GM21515 (cell line): ENCODE results near the gene KRTAP4-9.
"Not testable (repeated sequence)": the region's sequence is repeated elsewhere in the genome, so short reads cannot be mapped to it uniquely, and the experiment has no call there.

Experiments used
- ATAC-seq: cut with Tn5 transposase; IDR thresholded peaks from one replicate; pipeline ENCODE4 v1.9.1; 2021; ENCODE audit not compliant: unreplicated experiment

KRTAP4-9 gene

GRCh38 chr17:41096055-41096454 lies 9.1 kb upstream of the KRTAP4-9 start:
- no peak for ATAC-seq

DNA sequence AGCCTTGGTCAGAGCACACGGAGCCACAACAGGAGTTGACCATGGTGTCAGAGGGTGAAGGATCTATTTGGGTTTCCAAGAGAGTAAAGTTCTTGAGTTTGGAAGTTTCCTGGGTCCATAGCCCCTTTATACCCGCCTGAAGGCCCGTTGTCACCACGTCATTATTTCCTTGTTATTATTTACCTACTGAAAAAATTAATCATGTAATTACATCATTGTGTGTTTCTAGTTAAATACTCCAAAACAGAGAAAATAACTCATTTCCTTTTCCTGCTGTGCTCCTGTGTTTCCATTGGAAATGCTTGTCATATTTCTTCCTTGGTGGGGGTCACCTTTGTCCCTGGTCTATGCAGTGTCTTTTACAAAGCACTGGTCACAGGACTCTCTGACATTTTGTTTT lies 7.1 kb upstream of the KRTAP4-9 start, which contains the start of gene KRTAP4-8:
TSS of gene KRTAP4-8 (minus strand) at position 101 of the 400 bp plus-strand sequence. CDS start at position 43, 58 bp downstream.
- ATAC-seq = no peak

DNA sequence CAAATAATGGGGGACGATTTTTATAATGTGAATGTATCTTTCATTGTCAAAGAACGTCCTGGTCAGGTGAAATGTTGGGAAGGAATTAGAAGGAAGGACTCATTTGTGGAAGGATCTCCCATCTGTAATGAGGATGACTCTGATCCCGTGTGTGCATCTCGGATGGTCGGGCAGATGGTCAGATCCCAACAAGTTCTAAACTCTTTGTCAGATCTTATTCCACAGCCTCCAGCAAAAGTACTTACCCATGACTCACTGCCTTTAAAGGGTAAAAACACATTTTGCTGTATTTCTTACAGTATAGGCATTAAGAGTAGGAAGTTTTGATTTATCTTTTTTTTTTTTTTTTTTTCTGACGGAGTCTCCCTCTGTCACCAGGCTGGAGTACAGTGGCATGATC lies 6.7 kb upstream of the KRTAP4-9 start:
- ATAC-seq = no peak

- not testable (repeated sequence) for ATAC-seq
Measured at GRCh38 chr17:41099682-41100480, 5.3 kb upstream of the KRTAP4-9 start.

DNA sequence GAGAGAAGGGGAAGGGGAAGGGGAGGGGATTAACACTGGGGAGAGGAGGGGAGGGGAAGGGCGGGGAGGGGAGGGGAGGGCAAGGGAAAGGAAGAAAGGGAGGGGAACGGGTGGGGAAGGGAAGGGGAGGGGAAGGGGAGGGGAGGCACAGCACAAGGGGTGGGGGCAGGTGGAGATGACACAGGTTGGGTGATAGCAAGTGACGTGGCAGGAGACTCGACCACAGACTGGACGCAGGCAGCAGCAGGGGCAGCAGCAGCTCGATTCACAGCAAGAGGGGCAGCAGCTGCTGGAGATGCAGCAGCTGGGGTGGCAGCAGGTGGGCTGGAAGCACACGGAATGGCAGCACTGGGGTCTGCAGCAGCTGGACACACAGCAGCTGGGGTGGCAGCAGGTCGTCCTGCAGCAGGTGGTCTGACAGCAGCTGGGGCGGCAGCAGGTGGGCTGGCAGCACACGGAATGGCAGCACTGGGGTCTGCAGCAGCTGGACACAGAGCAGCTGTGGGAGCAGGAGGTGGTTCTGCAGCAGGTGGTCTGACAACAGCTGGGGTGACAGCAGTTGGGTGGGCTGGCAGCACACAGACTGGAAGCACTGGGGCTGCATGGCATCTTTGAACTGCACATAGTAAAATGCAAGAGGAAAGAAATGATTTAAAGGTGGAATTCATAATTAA lies 3.5 kb upstream of the KRTAP4-9 start, which contains the start of gene KRTAP4-16:
TSS of gene KRTAP4-16 (minus strand) at position 624 of the 674 bp plus-strand sequence. CDS start at position 624, 0 bp downstream.
- no peak for ATAC-seq

DNA sequence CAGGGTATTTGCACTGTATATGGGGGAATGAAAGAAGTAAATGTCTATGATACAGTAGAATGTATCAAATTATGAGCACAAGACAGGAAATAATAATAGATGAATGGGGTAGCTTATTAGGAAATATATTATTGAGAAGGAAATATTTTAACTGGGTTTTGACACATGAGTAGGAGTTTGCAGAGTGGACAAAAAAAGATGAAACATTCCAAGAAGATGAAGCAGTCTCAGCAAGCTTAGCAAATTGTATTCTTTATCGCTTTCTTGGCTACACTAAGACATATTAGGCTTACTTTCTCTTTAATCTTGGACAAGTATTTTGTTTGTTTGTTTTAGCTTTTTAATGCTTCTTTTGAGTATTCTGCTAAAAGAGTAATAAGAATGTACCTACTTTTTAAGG lies 1.3 kb upstream of the KRTAP4-9 start:
- no peak for ATAC-seq

DNA sequence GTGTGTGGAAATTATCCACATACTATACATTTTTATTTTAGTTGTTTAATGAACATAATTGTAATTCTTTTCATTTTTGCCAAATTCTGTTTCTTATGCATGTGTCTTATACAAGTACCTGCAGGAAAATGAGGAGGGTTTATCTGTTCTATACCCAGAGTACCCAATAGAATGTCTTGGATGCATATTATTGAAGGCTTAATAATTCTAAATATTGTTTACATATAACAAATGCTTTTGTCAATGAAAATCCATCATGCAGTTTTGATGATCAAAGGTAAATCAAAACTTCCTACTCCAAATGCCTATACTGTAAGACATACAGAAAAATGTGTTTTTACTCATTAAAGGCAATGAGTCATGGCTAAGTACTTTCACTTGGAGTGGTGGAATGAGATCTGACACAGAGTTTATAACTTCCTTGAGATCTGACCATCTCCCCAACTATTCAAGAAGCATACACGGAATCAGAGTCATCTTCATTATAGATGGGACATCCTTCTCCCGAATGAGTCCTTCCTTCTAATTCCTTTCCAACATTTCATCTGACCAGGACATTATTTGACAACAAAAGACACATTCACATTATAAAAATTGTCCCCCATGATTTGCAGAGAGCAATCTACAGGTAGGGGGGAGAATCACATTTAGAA lies 677 bp upstream of the KRTAP4-9 start:
- not testable (repeated sequence) for ATAC-seq

- no peak for ATAC-seq
Measured at GRCh38 chr17:41107941-41108450, 2.8 kb downstream of the KRTAP4-9 start.

DNA sequence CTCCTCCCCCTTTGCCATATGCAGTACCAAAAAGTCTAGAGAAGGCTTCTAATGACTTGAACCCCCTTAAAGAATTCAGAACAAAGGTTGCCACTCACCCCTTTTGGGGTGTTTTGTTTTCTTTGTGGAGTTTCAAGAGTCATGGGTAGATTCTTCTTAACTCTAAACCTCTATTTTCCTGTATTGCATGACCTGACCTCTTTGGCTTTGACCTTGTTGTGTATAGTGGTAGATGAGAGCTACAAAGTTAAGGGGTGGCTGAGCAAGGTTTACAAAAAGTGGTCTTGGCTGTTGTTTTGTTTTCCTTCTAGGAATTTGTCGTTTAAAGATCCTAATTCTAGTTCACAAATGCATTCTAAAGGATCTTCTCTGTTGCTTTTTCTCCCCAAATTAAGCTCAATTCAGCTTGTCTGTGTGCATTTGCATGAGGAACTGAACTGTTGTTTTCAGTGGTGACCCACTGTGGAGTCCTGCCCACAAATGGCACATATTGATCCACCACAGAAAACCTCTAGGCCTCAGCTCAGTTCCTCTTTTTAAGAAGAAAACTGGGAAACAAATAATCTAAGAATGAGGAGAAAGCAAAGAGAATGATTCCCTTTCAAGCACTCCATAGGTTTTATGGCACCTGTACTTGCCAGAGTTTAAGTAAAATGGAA lies 3.7 kb downstream of the KRTAP4-9 start:
- ATAC-seq = not testable (repeated sequence)

GRCh38 chr17:41111151-41111885 lies 6.1 kb downstream of the KRTAP4-9 start:
- ATAC-seq = no peak

DNA sequence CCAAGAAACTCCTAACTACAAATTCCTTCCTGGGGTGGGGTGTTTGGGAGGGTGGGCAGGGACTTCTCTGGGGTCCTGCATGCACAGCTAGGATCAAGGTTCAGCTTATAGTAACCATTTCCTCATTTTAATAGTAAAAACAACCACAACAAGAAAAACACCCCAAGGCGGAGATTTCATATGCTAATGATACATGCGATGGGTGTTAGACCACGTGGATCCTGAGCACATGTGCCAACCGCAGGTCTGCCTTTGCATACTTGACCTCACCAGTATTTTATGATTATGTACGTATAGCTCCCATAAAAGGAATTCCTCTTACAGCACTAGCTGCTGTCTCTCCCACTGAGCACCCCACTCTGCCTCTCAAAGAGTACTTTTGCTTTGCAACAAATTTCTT lies 11.1 kb downstream of the KRTAP4-9 start:
- ATAC-seq = no peak

DNA sequence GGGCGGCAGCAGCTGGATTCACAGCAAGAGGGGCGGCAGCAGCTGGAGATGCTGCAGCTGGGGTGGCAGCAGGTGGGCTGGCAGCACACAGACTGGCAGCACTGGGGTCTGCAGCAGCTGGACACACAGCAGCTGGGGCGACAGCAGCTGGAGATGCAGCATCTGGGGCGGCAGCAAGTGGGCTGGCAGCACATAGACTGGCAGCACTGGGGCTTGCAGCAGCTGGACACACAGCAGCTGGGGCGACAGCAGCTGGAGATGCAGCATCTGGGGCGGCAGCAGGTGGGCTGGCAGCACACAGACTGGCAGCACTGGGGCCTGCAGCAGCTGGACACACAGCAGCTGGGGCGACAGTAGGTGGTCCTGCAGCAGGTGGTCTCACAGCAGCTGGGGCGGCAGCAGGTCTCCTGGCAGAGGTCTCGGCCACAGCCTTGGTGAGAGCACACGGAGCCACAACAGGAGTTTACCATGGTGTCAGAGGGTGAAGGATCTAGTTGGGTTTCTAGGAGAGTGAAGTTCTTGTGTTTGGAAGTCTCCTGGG lies 12.7 kb downstream of the KRTAP4-9 start, which contains the start of gene KRTAP4-11:
TSS of gene KRTAP4-11 (minus strand) at position 528 of the 541 bp plus-strand sequence. CDS start at position 470, 58 bp downstream.
- ATAC-seq = not testable (repeated sequence)

- ATAC-seq = no peak
Measured at GRCh38 chr17:41118721-41119120, 13.5 kb downstream of the KRTAP4-9 start.

DNA sequence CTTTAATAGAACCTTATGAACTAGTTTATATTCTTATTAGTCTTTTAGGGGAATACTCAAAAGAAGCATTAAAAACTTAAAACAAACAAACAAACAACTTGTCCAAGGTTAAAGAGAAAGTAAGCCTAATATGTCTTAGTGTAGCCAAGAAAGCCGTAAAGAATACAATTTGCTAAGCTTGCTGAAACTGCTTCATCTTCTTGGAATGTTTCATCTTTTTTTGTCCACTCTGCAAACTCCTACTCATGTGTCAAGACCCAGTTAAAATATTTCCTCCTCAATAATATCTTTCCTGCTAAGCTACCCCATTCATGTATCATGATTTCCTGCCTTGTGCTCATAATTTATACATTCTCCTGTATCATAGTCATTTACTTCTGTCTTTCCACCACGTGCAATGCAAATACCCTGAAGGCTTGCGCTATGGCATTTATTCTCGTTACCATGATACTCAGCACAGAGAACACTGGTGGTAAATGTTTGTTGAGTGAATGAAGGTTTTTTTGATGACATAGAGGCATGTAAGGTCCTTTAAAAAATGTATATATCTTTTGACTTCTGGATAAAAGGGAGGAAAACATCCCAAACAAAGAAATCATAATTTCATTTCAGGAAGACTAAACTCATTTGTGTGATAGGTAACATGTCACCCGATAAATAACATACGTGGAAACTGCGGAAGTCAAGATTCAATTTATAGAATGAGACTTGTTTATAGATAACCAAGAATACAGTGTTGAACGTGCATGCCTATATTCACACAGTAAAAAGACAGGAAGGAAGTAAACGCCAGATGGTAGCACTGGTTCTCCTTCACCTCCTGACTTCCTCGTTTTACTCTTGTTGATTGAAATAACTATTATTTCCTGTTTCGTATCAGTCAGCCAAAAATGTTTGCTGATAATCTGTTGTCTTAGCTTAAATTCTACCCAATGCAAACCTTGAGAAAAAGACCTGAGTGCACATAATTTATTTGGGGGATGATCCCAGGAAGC lies 14.8 kb downstream of the KRTAP4-9 start:
- not testable (repeated sequence) for ATAC-seq

GRCh38 chr17:41121742-41122141 lies 16.6 kb downstream of the KRTAP4-9 start:
- no peak for ATAC-seq

GRCh38 chr17:41123292-41123990 lies 18.3 kb downstream of the KRTAP4-9 start:
- not testable (repeated sequence) for ATAC-seq

- not testable (repeated sequence) for ATAC-seq
Measured at GRCh38 chr17:41123991-41124371, 18.8 kb downstream of the KRTAP4-9 start, which contains the start of gene KRTAP4-12. Gene KRTAP4-12, minus strand, starts transcription at chr17:41124182. Its CDS starts 60 bp downstream, at chr17:41124122.

DNA sequence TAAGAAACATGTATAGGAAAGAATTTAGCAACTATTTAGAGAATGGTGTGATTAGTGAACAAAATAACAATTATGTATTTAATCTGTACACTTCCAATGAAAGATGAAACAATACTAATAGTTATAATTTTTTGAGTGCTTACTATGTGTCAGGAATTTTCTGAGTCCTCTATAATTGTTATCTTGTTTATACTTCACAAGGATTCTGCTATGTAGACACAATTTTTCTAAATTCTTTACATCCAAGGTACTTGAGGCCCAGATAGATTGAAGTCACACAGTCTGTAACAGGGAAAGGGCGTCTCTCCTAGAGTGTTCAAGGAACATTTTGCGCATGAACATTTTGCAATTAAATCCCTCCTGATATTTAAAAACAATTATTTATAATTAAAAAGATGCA lies 19.9 kb downstream of the KRTAP4-9 start:
- no peak for ATAC-seq
